Liver (tissue), 9 donors: ENCODE data around the gene XRCC2. TPM values are rescaled to one million over a fixed set of nuclear protein-coding genes. Genes with fewer than 3 reads are reported as not detected.

Experiments
- DNase-seq: peaks from one replicate; pipeline ENCODE4 v3.0.0-alpha.2; 2017; ENCODE audit warnings: low spot score
- H3K27ac ChIP-seq, 2 donors: one replicate each; pipeline ENCODE4 v1.7.0; 2013; ENCODE audit warnings: inconsistent platforms in 2 of 2, low read length in 2 of 2, control low read depth in 1 of 2, low read depth in 1 of 2, mild to moderate bottlenecking in 1 of 2
- H3K27me3 ChIP-seq, 4 donors: one replicate each; pipeline versions ENCODE4 v1.6.1 to v1.7.0; 2013; ENCODE audit warnings: low read length in 3 of 4, inconsistent platforms in 1 of 4, mild to moderate bottlenecking in 1 of 4, moderate library complexity in 1 of 4; ENCODE audit not compliant: control insufficient read depth in 4 of 4, insufficient read depth in 4 of 4
- H3K36me3 ChIP-seq, 4 donors: one replicate each; pipeline versions ENCODE4 v1.6.1 to v1.7.0; 2013; ENCODE audit warnings: low read length in 3 of 4, mild to moderate bottlenecking in 3 of 4, low read depth in 1 of 4, moderate library complexity in 1 of 4; ENCODE audit not compliant: control insufficient read depth in 4 of 4, insufficient read depth in 3 of 4
- H3K4me1 ChIP-seq, 4 donors: one replicate each; pipeline versions ENCODE4 v1.6.1 to v1.7.0; 2013; ENCODE audit warnings: low read length in 3 of 4, mild to moderate bottlenecking in 3 of 4, moderate library complexity in 1 of 4; ENCODE audit not compliant: control insufficient read depth in 4 of 4, insufficient read depth in 4 of 4
- H3K4me3 ChIP-seq, 3 donors: one replicate each; pipeline versions ENCODE4 v1.6.1 to v1.7.0; 2013; ENCODE audit warnings: low read length in 3 of 3, control low read depth in 1 of 3, low read depth in 1 of 3, mild to moderate bottlenecking in 1 of 3
- H3K9ac ChIP-seq, 2 donors: one replicate each; pipeline ENCODE4 v1.7.0; 2013; ENCODE audit warnings: low read length in 2 of 2, mild to moderate bottlenecking in 2 of 2, moderate library complexity in 2 of 2, control low read depth in 1 of 2, low read depth in 1 of 2
- H3K9me3 ChIP-seq, 4 donors: one replicate each; pipeline versions ENCODE4 v1.6.1 to v1.7.0; 2013; ENCODE audit warnings: low read length in 3 of 4; ENCODE audit not compliant: control insufficient read depth in 4 of 4
- EGR1 ChIP-seq, 2 donors: IDR thresholded peaks; 2 replicates each; pipeline ENCODE4 v1.6.1; 2016 to 2018; ENCODE audit warnings: antibody characterized with exemption in 2 of 2, low read depth in 2 of 2
- FOXA1 ChIP-seq: IDR thresholded peaks from 2 replicates; pipeline ENCODE4 v1.6.1; 2016; ENCODE audit warnings: antibody characterized with exemption
- FOXA2 ChIP-seq: IDR thresholded peaks from 2 replicates; pipeline ENCODE4 v1.6.1; 2016; ENCODE audit warnings: antibody characterized with exemption
- GABPA ChIP-seq, 2 donors: IDR thresholded peaks in 1 of 2; conservative IDR thresholded peaks in 1 of 2; 2 replicates each; pipeline ENCODE4 v1.6.1; 2016; ENCODE audit warnings: antibody characterized with exemption in 2 of 2, mild to moderate bottlenecking in 1 of 2, moderate library complexity in 1 of 2
- HNF4A ChIP-seq, 2 donors: conservative IDR thresholded peaks; 2 replicates each; pipeline ENCODE4 v1.6.1; 2016; ENCODE audit warnings: antibody characterized with exemption in 2 of 2, mild to moderate bottlenecking in 2 of 2
- JUND ChIP-seq, 2 donors: IDR thresholded peaks; 2 replicates each; pipeline ENCODE4 v1.6.1; 2016; ENCODE audit warnings: antibody characterized with exemption in 2 of 2
- NR2F2 ChIP-seq: IDR thresholded peaks from 2 replicates; pipeline ENCODE4 v1.6.1; 2016; ENCODE audit warnings: antibody characterized with exemption
- RAD21 ChIP-seq, 2 donors: IDR thresholded peaks; 2 replicates each; pipeline ENCODE4 v1.6.1; 2016; ENCODE audit warnings: antibody characterized with exemption in 2 of 2, mild to moderate bottlenecking in 2 of 2
- RXRA ChIP-seq, 2 donors: IDR thresholded peaks; 2 replicates each; pipeline ENCODE4 v1.6.1; 2017 to 2018; ENCODE audit warnings: antibody characterized with exemption in 2 of 2, mild to moderate bottlenecking in 1 of 2
- SP1 ChIP-seq: IDR thresholded peaks from 2 replicates; pipeline ENCODE4 v1.6.1; 2018; ENCODE audit warnings: antibody characterized with exemption, mild to moderate bottlenecking
- TAF1 ChIP-seq: conservative IDR thresholded peaks from 2 replicates; pipeline ENCODE4 v1.6.1; 2016; ENCODE audit warnings: antibody characterized with exemption, mild to moderate bottlenecking
- YY1 ChIP-seq: IDR thresholded peaks from 2 replicates; pipeline ENCODE4 v1.6.1; 2016; ENCODE audit warnings: antibody characterized with exemption, mild to moderate bottlenecking
- WGBS: extraction: QIAGEN DNeasy Blood & Tissue Kit; methylation state at CpG from one replicate; pipeline ENCODE4 v1.1.7; 2013; 5-methylcytosine and 5-hydroxymethylcytosine counted together
- polyA plus RNA-seq, 2 donors: library from polyadenylated mRNA; stranded (reverse) in 1 of 2; unstranded in 1 of 2; fragments of 200-250 nt in 1 of 2; fragments of >200 nt in 1 of 2; fragmentation: Nextera tagmentation in 1 of 2; extraction: Ambion mirVana in 1 of 2; gene quantifications; one replicate each; pipeline versions ENCODE4 v1.2.1 to v1.2.3, GENCODE V29; 2013 to 2015
- total RNA-seq, 2 donors: library from RNA; depleted of rRNA; stranded (reverse); fragments of >200 nt; gene quantifications; one replicate each; pipeline ENCODE4 v1.2.3, GENCODE V29; 2014
- TF ChIP-seq, protein P1 (sequence below): IDR thresholded peaks from 2 replicates; pipeline ENCODE4 v1.6.1; 2016; ENCODE audit warnings: antibody characterized with exemption
- TF ChIP-seq, protein P2 (sequence below): fragments of 150-350 bp; IDR thresholded peaks from 2 replicates; pipeline ENCODE4 v1.5.1; 2017; ENCODE audit warnings: improper control_type of control experiment, low read depth, low read length; ENCODE audit not compliant: missing input control
- TF ChIP-seq, protein P3 (sequence below): IDR thresholded peaks from 2 replicates; pipeline ENCODE4 v1.6.1; 2016; ENCODE audit warnings: antibody characterized with exemption, mild to moderate bottlenecking
- TF ChIP-seq, protein P4 (sequence below): IDR thresholded peaks from 2 replicates; pipeline ENCODE4 v1.6.1; 2016; ENCODE audit warnings: antibody characterized with exemption
- donor health status: healthy.
- donor health status: healthy.
- donor health status: healthy.
- donor health status: healthy.
- donor health status: healthy.

XRCC2 gene
- total and polyA plus RNA-seq, 4 donors: 0.08 to 6.2 (median 0.23) TPM

DNA sequence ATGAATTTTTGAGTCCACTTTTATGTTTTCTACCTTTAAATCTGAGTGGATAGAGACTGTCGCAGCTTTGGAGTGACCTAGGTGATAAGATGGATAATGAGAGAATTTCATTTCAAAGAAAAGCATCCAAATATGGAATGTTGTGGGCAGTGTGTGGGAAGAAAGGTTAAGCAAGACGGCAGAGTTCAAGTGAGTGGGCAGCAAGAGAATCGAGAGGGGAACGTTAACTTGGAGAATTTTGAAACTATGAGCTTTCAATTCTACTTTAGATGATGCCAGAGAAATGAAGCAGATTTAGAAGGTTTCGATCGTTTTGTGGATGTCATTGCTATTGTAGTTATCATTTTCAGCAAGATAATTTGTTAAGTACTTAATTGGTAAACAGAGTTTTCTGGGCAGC, 73.0 kb downstream of the XRCC2 start:
- no peaks in the 10 kb centered on the region for H3K4me1 ChIP-seq
- 68% methylated on average over 6 of the region's 6 CpGs for WGBS
- H3K9ac ChIP-seq: no peak overlapping the region
- H3K36me3 ChIP-seq: no peaks in the 10 kb centered on the region
- no peak for DNase-seq
- no peaks in the 10 kb centered on the region for H3K27me3 ChIP-seq
- no peak overlapping the region for H3K4me3 ChIP-seq
- no peak for TF ChIP-seq NR2F2
- TF ChIP-seq, protein P1, sequence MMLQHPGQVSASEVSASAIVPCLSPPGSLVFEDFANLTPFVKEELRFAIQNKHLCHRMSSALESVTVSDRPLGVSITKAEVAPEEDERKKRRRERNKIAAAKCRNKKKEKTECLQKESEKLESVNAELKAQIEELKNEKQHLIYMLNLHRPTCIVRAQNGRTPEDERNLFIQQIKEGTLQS: no peak
- TF ChIP-seq FOXA1: no peak
- TF ChIP-seq JUND (IDR thresholded peaks at IDR 0.05): no peak
- no peaks in the 10 kb centered on the region for H3K9me3 ChIP-seq
- no peak overlapping the region for H3K27ac ChIP-seq

DNA sequence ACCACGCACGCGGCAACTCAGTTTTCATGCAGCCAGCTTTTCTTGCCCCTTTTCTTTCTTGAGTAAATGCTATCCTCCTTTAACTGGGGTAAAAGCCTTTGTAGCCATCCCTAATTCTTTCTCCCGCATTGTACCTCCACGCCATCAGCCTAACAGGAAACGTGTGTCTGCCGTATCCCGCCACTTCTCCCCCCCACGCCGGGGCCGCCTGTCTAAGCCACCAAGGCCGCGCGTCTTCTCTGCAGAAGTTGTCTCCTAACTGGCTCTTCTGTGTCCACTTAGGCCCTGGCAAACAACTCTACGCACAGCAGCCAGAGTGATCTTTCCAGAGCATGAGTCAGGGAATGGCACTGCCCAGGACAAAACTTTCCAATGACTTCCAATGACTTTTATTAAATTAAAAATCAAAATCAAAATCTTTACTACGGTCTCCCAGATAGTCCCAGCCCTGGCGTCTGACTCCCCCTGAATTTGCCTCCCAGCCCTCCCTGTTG, 74.6 kb downstream of the XRCC2 start:
- H3K27me3 ChIP-seq: no peaks in the 10 kb centered on the region
- no peaks in the 10 kb centered on the region for H3K9me3 ChIP-seq
- H3K27ac ChIP-seq: no peak overlapping the region
- WGBS: 95% methylated on average over 17 of the region's 17 CpGs
- no peaks in the 10 kb centered on the region for H3K36me3 ChIP-seq
- TF ChIP-seq, protein P2, sequence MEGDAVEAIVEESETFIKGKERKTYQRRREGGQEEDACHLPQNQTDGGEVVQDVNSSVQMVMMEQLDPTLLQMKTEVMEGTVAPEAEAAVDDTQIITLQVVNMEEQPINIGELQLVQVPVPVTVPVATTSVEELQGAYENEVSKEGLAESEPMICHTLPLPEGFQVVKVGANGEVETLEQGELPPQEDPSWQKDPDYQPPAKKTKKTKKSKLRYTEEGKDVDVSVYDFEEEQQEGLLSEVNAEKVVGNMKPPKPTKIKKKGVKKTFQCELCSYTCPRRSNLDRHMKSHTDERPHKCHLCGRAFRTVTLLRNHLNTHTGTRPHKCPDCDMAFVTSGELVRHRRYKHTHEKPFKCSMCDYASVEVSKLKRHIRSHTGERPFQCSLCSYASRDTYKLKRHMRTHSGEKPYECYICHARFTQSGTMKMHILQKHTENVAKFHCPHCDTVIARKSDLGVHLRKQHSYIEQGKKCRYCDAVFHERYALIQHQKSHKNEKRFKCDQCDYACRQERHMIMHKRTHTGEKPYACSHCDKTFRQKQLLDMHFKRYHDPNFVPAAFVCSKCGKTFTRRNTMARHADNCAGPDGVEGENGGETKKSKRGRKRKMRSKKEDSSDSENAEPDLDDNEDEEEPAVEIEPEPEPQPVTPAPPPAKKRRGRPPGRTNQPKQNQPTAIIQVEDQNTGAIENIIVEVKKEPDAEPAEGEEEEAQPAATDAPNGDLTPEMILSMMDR: no peak
- no peak overlapping the region for H3K4me3 ChIP-seq
- no peak for DNase-seq
- H3K4me1 ChIP-seq: no peaks in the 10 kb centered on the region
- no peak overlapping the region for H3K9ac ChIP-seq

DNA sequence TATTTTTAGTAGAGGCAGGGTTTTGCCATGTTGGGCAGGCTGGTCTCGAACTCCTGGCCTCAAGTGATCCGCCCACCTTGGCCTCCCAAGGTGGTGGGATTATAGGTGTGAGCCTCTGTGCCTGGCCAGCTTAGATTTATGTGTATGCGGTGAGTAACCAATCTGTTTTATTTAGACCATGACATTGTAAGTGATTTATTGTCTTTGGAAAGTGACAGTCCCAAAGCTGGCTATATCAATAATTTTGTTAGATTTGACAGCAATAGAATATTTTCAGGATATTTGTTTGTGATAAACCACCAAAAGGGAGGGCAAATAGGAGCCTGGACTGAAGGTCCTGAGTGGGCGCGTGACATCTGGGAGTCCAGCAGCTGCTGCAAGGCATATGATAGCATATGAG, 75.7 kb downstream of the XRCC2 start:
- no peak for DNase-seq

More for the DNA sequence above, 75.7 kb downstream of the XRCC2 start:
- no peaks in the 10 kb centered on the region for H3K9me3 ChIP-seq
- no peak overlapping the region for H3K9ac ChIP-seq
- no peak for TF ChIP-seq SP1
- TF ChIP-seq, protein P3, sequence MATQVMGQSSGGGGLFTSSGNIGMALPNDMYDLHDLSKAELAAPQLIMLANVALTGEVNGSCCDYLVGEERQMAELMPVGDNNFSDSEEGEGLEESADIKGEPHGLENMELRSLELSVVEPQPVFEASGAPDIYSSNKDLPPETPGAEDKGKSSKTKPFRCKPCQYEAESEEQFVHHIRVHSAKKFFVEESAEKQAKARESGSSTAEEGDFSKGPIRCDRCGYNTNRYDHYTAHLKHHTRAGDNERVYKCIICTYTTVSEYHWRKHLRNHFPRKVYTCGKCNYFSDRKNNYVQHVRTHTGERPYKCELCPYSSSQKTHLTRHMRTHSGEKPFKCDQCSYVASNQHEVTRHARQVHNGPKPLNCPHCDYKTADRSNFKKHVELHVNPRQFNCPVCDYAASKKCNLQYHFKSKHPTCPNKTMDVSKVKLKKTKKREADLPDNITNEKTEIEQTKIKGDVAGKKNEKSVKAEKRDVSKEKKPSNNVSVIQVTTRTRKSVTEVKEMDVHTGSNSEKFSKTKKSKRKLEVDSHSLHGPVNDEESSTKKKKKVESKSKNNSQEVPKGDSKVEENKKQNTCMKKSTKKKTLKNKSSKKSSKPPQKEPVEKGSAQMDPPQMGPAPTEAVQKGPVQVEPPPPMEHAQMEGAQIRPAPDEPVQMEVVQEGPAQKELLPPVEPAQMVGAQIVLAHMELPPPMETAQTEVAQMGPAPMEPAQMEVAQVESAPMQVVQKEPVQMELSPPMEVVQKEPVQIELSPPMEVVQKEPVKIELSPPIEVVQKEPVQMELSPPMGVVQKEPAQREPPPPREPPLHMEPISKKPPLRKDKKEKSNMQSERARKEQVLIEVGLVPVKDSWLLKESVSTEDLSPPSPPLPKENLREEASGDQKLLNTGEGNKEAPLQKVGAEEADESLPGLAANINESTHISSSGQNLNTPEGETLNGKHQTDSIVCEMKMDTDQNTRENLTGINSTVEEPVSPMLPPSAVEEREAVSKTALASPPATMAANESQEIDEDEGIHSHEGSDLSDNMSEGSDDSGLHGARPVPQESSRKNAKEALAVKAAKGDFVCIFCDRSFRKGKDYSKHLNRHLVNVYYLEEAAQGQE: no peak
- TF ChIP-seq HNF4A (conservative IDR thresholded peaks at IDR 0.05): no peak
- TF ChIP-seq TAF1: no peak
- TF ChIP-seq FOXA1: no peak
- TF ChIP-seq GABPA (IDR thresholded peaks at IDR 0.05 in 1 of 2, conservative IDR thresholded peaks at IDR 0.05 in 1 of 2): no peak
- no peak for TF ChIP-seq EGR1 (IDR thresholded peaks at IDR 0.05; ENCODE audit: low read depth in 2 of 2)
- TF ChIP-seq, protein P1: no peak
- TF ChIP-seq YY1: no peak
- TF ChIP-seq, protein P4, sequence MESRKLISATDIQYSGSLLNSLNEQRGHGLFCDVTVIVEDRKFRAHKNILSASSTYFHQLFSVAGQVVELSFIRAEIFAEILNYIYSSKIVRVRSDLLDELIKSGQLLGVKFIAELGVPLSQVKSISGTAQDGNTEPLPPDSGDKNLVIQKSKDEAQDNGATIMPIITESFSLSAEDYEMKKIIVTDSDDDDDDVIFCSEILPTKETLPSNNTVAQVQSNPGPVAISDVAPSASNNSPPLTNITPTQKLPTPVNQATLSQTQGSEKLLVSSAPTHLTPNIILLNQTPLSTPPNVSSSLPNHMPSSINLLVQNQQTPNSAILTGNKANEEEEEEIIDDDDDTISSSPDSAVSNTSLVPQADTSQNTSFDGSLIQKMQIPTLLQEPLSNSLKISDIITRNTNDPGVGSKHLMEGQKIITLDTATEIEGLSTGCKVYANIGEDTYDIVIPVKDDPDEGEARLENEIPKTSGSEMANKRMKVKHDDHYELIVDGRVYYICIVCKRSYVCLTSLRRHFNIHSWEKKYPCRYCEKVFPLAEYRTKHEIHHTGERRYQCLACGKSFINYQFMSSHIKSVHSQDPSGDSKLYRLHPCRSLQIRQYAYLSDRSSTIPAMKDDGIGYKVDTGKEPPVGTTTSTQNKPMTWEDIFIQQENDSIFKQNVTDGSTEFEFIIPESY: no peak
- TF ChIP-seq RAD21 (IDR thresholded peaks at IDR 0.05): no peak
- no peak for TF ChIP-seq FOXA2
- no peak for TF ChIP-seq RXRA (IDR thresholded peaks at IDR 0.05)
- 97% methylated on average over 5 of the region's 5 CpGs for WGBS
- H3K36me3 ChIP-seq: no peaks in the 10 kb centered on the region
- H3K4me3 ChIP-seq: no peak overlapping the region
- no peak overlapping the region for H3K27ac ChIP-seq
- H3K4me1 ChIP-seq: no peaks in the 10 kb centered on the region
- H3K27me3 ChIP-seq: no peaks in the 10 kb centered on the region
